H4 (cell line): ENCODE results near the gene AKAP6. TPM values are rescaled to one million over a fixed set of nuclear protein-coding genes. Genes with fewer than 3 reads are reported as not detected.

Experiments
- DNase-seq: peaks from one replicate; pipeline ENCODE4 v3.0.0-alpha.2; 2015; ENCODE audit warnings: low spot score
- total RNA-seq: library from RNA; depleted of rRNA; stranded (reverse); fragments of >200 nt; shearing (Covaris generic); gene quantifications from 2 replicates; pipeline ENCODE4 v1.2.3, GENCODE V29; 2014

The AKAP6 gene
- total RNA-seq, 1 experiment from 2014 or later = 38.6 TPM

DNA sequence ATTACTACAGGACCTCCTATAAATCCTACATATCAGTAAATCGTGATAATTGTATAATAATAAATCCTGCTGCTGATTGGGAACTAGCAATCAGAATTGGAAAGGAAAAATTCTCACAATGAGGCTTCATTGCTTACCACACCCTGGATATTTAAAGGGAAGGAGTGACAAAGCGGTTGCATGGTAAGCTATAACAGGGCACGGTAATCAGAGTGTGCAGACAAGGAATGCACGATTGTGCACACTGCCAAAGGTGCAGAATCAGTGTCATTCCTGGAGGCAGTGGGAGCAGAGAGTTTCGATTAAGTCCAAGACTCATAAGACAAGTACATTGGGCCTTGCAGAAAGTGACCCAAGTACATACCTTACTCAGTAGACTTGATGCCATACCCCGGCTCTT, 332.1 kb downstream of the AKAP6 start:
- DNase-seq = no peak

DNA sequence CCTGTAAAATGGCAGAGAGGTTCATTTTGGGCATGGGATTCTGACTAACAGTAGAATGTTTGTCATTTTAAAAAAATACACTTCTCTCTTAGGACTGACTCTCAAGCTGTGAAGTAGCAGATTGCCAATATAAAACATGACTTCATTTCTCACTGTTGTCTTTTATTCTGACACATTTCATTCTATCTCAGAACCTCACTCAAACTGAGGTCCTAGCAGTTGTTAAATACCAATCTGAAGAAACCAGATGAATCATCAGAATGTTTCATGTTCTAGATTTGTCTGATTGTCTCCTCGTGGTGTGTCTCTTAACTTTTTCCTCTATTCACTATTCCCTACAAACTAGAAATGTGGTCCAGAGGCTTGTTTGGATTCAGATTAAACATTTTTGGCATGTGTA, 333.1 kb downstream of the AKAP6 start:
- DNase-seq = no peak

- DNase-seq = no peak
Observed at GRCh38 chr14:32666308-32666707, 337.2 kb downstream of the AKAP6 start.

- DNase-seq = no peak
Observed at GRCh38 chr14:32667287-32667686, 338.2 kb downstream of the AKAP6 start.

- no peak for DNase-seq
Observed at GRCh38 chr14:32667791-32668190, 338.7 kb downstream of the AKAP6 start.

- DNase-seq = no peak
Observed at GRCh38 chr14:32669391-32669790, 340.3 kb downstream of the AKAP6 start.

- DNase-seq = no peak
Observed at GRCh38 chr14:32675433-32675832, 346.3 kb downstream of the AKAP6 start.

DNA sequence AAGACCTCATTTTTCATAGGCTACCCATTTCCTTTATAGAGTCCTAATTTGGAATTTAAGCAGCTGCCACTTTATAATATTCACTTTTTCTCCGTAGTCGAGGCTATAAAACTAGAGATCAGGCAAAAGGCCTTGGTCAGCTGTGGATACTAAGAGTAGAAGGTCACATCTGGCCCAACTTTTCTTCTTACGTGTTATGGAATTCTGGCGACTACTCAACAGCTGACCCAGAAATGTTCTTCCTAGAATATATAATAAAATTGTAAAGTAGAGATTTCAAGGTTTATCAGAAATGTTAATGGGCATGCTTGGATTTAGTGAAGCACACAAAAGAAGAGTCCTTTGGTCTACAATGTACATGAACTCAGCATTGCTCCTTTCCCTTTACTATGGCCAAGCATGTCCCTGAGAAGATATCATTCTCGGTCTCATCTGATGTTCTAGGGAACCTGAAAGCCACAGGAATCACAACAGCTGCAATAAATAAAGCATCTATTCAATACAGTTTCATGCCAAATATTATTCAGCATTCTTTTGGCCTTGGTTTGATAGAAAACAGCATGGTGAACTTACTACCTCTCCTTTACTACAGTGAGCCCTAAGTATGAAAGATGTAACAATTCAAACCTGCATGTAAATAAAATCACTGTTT, 348.2 kb downstream of the AKAP6 start:
- no peak for DNase-seq

GRCh38 chr14:32678088-32678487, 349.0 kb downstream of the AKAP6 start:
- no peak for DNase-seq

- DNase-seq = no peak
Observed at GRCh38 chr14:32679927-32680612, 351.0 kb downstream of the AKAP6 start.

DNA sequence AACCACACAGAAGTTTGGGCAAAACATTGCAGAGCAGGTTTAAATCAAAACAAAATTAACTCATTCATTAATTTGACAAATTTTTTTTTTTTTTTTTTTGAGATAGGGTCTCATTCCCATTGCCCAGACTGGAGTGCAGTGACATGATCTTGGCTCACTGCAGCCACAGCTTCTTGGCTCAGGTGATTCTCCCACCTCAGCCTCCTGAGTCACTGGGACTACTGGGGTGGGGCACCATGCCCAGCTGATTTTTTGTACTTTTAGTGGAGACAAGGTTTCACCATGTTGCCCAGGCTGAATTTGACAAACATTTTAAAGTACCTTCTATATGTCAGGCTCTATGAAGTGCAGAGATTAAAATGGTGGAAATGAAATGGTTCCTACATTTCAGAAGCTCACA, 352.5 kb downstream of the AKAP6 start:
- no peak for DNase-seq

GRCh38 chr14:32682214-32682613, 353.1 kb downstream of the AKAP6 start:
- DNase-seq = no peak

DNA sequence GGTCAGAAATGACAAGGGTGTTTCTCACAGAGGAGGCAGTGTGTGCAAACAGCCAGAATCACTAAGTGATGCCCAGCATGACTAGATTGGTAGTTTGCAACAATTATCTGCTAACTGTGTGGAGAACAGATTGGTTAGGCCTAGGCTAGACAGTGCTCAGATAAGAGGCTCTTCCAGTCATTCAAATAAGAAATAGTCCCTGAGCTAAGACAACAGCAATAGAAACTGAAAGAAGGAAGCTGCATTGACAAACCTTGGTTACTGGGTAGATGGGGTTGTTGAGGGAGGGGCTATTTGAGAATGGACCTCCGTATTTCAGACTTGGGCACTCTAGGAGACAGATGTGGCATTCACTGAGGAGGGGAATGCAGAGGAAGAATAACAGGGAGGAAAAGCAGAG, 354.6 kb downstream of the AKAP6 start:
- DNase-seq = no peak

DNA sequence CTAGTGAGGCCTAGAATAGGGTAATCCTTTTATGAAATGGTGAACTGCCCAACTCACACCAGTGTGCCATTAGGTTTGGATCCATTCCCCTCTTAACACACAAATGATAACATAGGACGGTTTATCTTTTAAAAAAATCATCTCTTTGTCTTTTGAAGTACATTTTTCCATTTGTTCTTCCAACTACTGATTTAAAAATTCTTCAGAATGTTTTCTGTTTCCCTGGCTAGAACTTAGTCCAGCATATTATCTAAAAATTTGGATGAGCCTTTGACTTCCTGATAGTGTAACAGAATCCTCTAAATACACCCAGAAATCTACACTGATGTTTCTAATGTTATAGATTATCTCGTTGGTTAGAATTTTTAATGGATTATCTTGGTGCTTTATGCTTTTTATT, 359.8 kb downstream of the AKAP6 start:
- DNase-seq = no peak

- DNase-seq = no peak
Observed at GRCh38 chr14:32692441-32692840, 363.3 kb downstream of the AKAP6 start.

GRCh38 chr14:32693114-32693513, 364.0 kb downstream of the AKAP6 start:
- peak; percentile 82 for DNase-seq

- DNase-seq = no peak
Observed at GRCh38 chr14:32694795-32695449, 365.8 kb downstream of the AKAP6 start.

GRCh38 chr14:32696325-32697091, 367.4 kb downstream of the AKAP6 start:
- no peak for DNase-seq

DNA sequence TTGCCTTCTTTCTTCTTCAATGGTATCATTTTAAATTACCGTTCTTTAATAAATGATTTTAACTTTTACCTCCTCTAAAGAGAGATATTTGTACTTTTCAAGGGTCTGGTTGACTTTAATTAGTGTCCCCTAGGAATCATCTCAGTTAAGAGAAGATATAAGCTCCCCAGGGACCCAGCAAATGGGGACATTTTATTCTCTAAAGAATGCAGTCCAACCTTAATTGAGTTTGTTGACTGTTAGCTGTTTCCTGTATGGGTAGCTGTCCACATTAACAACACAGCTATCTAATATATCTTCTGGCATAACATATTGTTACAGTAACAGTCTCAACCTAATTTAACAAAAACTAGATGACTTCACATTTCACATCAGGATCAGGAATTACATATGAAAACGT, 368.0 kb downstream of the AKAP6 start:
- DNase-seq = no peak

DNA sequence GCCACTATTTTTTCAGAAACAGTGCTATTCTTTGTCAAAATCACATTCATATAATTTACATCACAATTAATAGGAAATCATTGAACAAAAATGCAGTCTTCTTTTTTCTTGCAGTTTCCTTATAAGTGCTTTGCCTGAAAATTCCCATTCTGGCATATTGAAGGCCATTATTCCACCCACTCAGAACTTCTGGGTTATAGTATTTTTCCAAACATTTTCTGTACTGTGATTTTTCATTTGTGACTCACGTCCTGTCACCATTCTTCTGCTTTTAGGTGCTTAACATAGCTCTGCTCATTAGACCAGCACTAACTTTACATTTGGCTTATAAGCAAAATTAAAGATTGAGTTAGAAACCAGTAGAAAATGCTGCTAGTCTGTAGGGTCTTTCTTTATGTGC, 368.6 kb downstream of the AKAP6 start:
- DNase-seq = no peak

DNA sequence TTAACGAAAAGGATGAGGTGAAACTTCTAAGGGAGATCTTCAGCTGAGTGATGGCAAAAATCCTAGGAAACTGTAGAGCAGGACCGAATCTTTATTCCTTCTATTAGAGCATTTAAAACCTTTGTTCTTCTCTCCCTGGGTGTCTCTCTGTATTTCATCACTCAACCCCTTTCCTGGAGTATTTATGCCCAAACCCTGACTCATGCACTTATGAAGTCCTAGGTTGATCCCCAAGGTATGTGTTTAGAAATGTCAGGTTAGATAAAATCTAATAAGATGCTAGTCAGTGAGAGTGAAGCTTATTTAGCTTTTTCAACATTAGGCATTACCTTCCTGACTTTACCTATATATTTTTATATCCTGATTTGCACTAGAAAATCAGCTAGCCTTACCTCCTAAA, 369.7 kb downstream of the AKAP6 start:
- no peak for DNase-seq

- DNase-seq = no peak
Observed at GRCh38 chr14:32701475-32701874, 372.4 kb downstream of the AKAP6 start.
